ENCODE measurements around the gene DOK7.

Gene DOK7

GRCh38 chr4:3476936-3477749 lies 14.0 kb downstream of the DOK7 start:
- DNase-seq (ENCODE audit: low read depth, low spot score): no peak
- Histone ChIP-seq H3K27ac (no peak overlapping the region), H3K36me3 (ENCODE audit: insufficient read depth, low read length) (no peaks in the 10 kb centered on the region), H3K4me3 (no peak overlapping the region), H3K9ac (ENCODE audit: insufficient read length) (no peak overlapping the region), H3K9me3 (ENCODE audit: low read depth, low read length) (no peaks in the 10 kb centered on the region)
- TF ChIP-seq FOXP2 (optimal IDR thresholded peaks at IDR 0.05; ENCODE audit: control extremely low read depth, extremely low read length, insufficient read depth) (no peak), POLR2AphosphoS5 (IDR thresholded peaks at IDR 0.05; ENCODE audit: borderline replicate concordance, low read depth, low read length) (no peak), EZH2 (IDR thresholded peaks at IDR 0.05) (no peak)

GRCh38 chr4:3477750-3478430 lies 14.8 kb downstream of the DOK7 start:
- no peak for DNase-seq (ENCODE audit: low read depth, low spot score)
- no peak overlapping the region for H3K27ac ChIP-seq
- H3K9ac ChIP-seq (ENCODE audit: insufficient read length): no peak overlapping the region
- TF ChIP-seq POLR2AphosphoS5 (IDR thresholded peaks at IDR 0.05; ENCODE audit: borderline replicate concordance, low read depth, low read length) (no peak), FOXP2 (optimal IDR thresholded peaks at IDR 0.05; ENCODE audit: control extremely low read depth, extremely low read length, insufficient read depth) (no peak), EZH2 (IDR thresholded peaks at IDR 0.05) (no peak)
- no peaks in the 10 kb centered on the region for H3K9me3 ChIP-seq (ENCODE audit: low read depth, low read length)
- no peaks in the 10 kb centered on the region for H3K36me3 ChIP-seq (ENCODE audit: insufficient read depth, low read length)
- H3K4me3 ChIP-seq: no peak overlapping the region

- H3K4me3 ChIP-seq: no peak overlapping the region
- H3K9me3 ChIP-seq (ENCODE audit: low read depth, low read length): no peaks in the 10 kb centered on the region
- H3K9ac ChIP-seq (ENCODE audit: insufficient read length): no peak overlapping the region
- TF ChIP-seq EZH2 (IDR thresholded peaks at IDR 0.05): no peak
- TF ChIP-seq FOXP2 (optimal IDR thresholded peaks at IDR 0.05; ENCODE audit: control extremely low read depth, extremely low read length, insufficient read depth): no peak
- no peak for TF ChIP-seq POLR2AphosphoS5 (IDR thresholded peaks at IDR 0.05; ENCODE audit: borderline replicate concordance, low read depth, low read length)
- DNase-seq (ENCODE audit: low read depth, low spot score): no peak
- no peaks in the 10 kb centered on the region for H3K36me3 ChIP-seq (ENCODE audit: insufficient read depth, low read length)
- no peak overlapping the region for H3K27ac ChIP-seq
Measured at GRCh38 chr4:3478446-3479357, 15.6 kb downstream of the DOK7 start.

GRCh38 chr4:3479358-3480101 lies 16.4 kb downstream of the DOK7 start:
- Histone ChIP-seq H3K27ac (no peak overlapping the region), H3K36me3 (ENCODE audit: insufficient read depth, low read length) (no peaks in the 10 kb centered on the region), H3K4me3 (no peak overlapping the region), H3K9ac (ENCODE audit: insufficient read length) (no peak overlapping the region), H3K9me3 (ENCODE audit: low read depth, low read length) (no peaks in the 10 kb centered on the region)
- TF ChIP-seq EZH2 (IDR thresholded peaks at IDR 0.05) (no peak), POLR2AphosphoS5 (IDR thresholded peaks at IDR 0.05; ENCODE audit: borderline replicate concordance, low read depth, low read length) (no peak), FOXP2 (optimal IDR thresholded peaks at IDR 0.05; ENCODE audit: control extremely low read depth, extremely low read length, insufficient read depth) (no peak)
- DNase-seq (ENCODE audit: low read depth, low spot score): no peak

- Histone ChIP-seq H3K36me3 (ENCODE audit: insufficient read depth, low read length) (no peaks in the 10 kb centered on the region), H3K4me3 (no peak overlapping the region), H3K9me3 (ENCODE audit: low read depth, low read length) (no peaks in the 10 kb centered on the region), H3K27ac (no peak overlapping the region), H3K9ac (ENCODE audit: insufficient read length) (no peak overlapping the region)
- no peak for DNase-seq (ENCODE audit: low read depth, low spot score)
- no peak for TF ChIP-seq POLR2AphosphoS5 (IDR thresholded peaks at IDR 0.05; ENCODE audit: borderline replicate concordance, low read depth, low read length)
Measured at GRCh38 chr4:3480528-3481112, 17.5 kb downstream of the DOK7 start.

GRCh38 chr4:3481113-3481531 lies 18.0 kb downstream of the DOK7 start:
- no peak overlapping the region for H3K9ac ChIP-seq (ENCODE audit: insufficient read length)
- DNase-seq (ENCODE audit: low read depth, low spot score): no peak
- TF ChIP-seq POLR2AphosphoS5 (IDR thresholded peaks at IDR 0.05; ENCODE audit: borderline replicate concordance, low read depth, low read length): no peak
- no peak for TF ChIP-seq EZH2 (IDR thresholded peaks at IDR 0.05)
- TF ChIP-seq FOXP2 (optimal IDR thresholded peaks at IDR 0.05; ENCODE audit: control extremely low read depth, extremely low read length, insufficient read depth): no peak
- H3K4me3 ChIP-seq: no peak overlapping the region
- no peak overlapping the region for H3K27ac ChIP-seq
- H3K36me3 ChIP-seq (ENCODE audit: insufficient read depth, low read length): no peaks in the 10 kb centered on the region
- H3K9me3 ChIP-seq (ENCODE audit: low read depth, low read length): no peaks in the 10 kb centered on the region

- DNase-seq (ENCODE audit: low read depth, low spot score): no peak
- Histone ChIP-seq H3K4me3 (no peak overlapping the region), H3K9me3 (ENCODE audit: low read depth, low read length) (no peaks in the 10 kb centered on the region), H3K9ac (ENCODE audit: insufficient read length) (no peak overlapping the region), H3K27ac (no peak overlapping the region), H3K36me3 (ENCODE audit: insufficient read depth, low read length) (no peaks in the 10 kb centered on the region)
- TF ChIP-seq EZH2 (IDR thresholded peaks at IDR 0.05): no peak
- TF ChIP-seq FOXP2 (optimal IDR thresholded peaks at IDR 0.05; ENCODE audit: control extremely low read depth, extremely low read length, insufficient read depth): no peak
- TF ChIP-seq POLR2AphosphoS5 (IDR thresholded peaks at IDR 0.05; ENCODE audit: borderline replicate concordance, low read depth, low read length): no peak
Measured at GRCh38 chr4:3481783-3482393, 18.8 kb downstream of the DOK7 start.
